NB4 (cell line): ENCODE results near the gene SMYD1.

ENCODE experiments used
- MYC ChIP-seq: IDR thresholded peaks from 2 replicates; pipeline ENCODE4 v1.6.1; 2011; ENCODE audit warnings: low read depth, low read length
- POLR2A ChIP-seq: IDR thresholded peaks from 2 replicates; pipeline ENCODE4 v1.6.1; 2011; ENCODE audit warnings: mild to moderate bottlenecking; ENCODE audit not compliant: insufficient read length; ENCODE audit errors: extremely low read depth
- TF ChIP-seq, protein P1 (sequence below): IDR thresholded peaks from one replicate; pipeline ENCODE4 v1.5.1; 2012; ENCODE audit warnings: low read depth, low read length
- TF ChIP-seq, protein P2 (sequence below): IDR thresholded peaks from 2 replicates; pipeline ENCODE4 v1.6.1; 2011; ENCODE audit warnings: low read depth, low read length

DNA sequence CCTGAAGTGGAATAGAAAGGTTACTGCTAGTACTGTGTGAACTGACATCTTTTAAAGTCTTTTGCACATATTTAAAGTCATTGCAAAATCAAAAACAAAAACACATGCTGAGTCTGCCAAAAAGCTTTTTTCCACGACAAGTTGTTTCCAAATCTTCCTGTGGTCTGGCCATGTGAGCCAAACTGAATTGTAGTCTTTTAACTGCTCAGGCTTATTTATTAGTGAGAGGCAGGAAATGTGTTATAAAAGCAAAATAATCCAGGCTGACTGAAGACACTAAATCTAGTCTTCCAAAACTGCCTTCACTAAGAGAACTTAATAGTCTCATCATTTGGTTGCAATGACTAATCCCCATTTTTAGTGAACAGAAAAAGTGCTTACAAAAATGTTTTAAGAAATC, 14.3 kb upstream of the SMYD1 start:
- TF ChIP-seq POLR2A (no peak), MYC (no peak)
- TF ChIP-seq, protein P1, sequence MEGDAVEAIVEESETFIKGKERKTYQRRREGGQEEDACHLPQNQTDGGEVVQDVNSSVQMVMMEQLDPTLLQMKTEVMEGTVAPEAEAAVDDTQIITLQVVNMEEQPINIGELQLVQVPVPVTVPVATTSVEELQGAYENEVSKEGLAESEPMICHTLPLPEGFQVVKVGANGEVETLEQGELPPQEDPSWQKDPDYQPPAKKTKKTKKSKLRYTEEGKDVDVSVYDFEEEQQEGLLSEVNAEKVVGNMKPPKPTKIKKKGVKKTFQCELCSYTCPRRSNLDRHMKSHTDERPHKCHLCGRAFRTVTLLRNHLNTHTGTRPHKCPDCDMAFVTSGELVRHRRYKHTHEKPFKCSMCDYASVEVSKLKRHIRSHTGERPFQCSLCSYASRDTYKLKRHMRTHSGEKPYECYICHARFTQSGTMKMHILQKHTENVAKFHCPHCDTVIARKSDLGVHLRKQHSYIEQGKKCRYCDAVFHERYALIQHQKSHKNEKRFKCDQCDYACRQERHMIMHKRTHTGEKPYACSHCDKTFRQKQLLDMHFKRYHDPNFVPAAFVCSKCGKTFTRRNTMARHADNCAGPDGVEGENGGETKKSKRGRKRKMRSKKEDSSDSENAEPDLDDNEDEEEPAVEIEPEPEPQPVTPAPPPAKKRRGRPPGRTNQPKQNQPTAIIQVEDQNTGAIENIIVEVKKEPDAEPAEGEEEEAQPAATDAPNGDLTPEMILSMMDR = no peak
- TF ChIP-seq, protein P2, sequence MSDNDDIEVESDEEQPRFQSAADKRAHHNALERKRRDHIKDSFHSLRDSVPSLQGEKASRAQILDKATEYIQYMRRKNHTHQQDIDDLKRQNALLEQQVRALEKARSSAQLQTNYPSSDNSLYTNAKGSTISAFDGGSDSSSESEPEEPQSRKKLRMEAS = no peak
